H1 (cell line): Measurements from ENCODE around the gene MROH2A. TPM values are rescaled to one million over a fixed set of nuclear protein-coding genes. Genes with fewer than 3 reads are reported as not detected.
"Not testable (repeated sequence)": the region's sequence is repeated elsewhere in the genome, so short reads cannot be mapped to it uniquely, and the experiment has no call there.

Experiments used
- CTCF ChIA-PET: fragments of 300-600 bp; sonication (Branson Sonifier 250); formaldehyde crosslinking; loops from one replicate; lab custom pipeline; 2021; ENCODE audit not compliant: partially characterized antibody; lab: Charles Lee
- POLR2A ChIA-PET: fragments of 300-600 bp; sonication (Branson Sonifier 250); formaldehyde crosslinking; loops from one replicate; lab custom pipeline; 2021; ENCODE audit warnings: inconsistent platforms; ENCODE audit not compliant: partially characterized antibody; lab: Charles Lee
- DNase-seq, 2 experiments: peaks; one replicate each; pipeline versions ENCODE4 v3.0.0 to v3.0.0-alpha.2; 2010 to 2022; ENCODE audit warnings: low spot score in 2 of 2, low read depth in 1 of 2, mixed read lengths in 1 of 2
- FAIRE-seq: peaks from 2 replicates; lab custom pipeline; 2011; peaks lifted over from hg19 to GRCh38; lab: Jason Lieb, UNC
- H2AFZ ChIP-seq: 2 replicates; pipeline ENCODE4 v1.8.1; 2012; ENCODE audit warnings: low read length, inconsistent platforms
- H2AK5ac ChIP-seq: 2 replicates; pipeline ENCODE4 v1.6.1; 2013; ENCODE audit warnings: low read depth, low read length
- H2BK120ac ChIP-seq: replicated peaks from 2 replicates; pipeline ENCODE3; 2013; ENCODE audit warnings: low read depth, low read length, inconsistent platforms
- H2BK12ac ChIP-seq: 2 replicates; pipeline ENCODE4 v1.6.1; 2013; ENCODE audit warnings: low read depth, low read length
- H2BK15ac ChIP-seq: 2 replicates; pipeline ENCODE4 v1.6.1; 2013; ENCODE audit warnings: low read length
- H2BK20ac ChIP-seq: 2 replicates; pipeline ENCODE4 v1.6.1; 2013; ENCODE audit warnings: low read length
- H2BK5ac ChIP-seq: 2 replicates; pipeline ENCODE4 v1.6.1; 2013; ENCODE audit warnings: low read depth, low read length
- H3K14ac ChIP-seq: 2 replicates; pipeline ENCODE4 v1.6.1; 2013; ENCODE audit warnings: inconsistent platforms; ENCODE audit not compliant: insufficient read length
- H3K18ac ChIP-seq: 2 replicates; pipeline ENCODE4 v1.6.1; 2013; ENCODE audit warnings: low read length; ENCODE audit errors: extremely low read depth
- H3K23ac ChIP-seq: 2 replicates; pipeline ENCODE4 v1.6.1; 2013; ENCODE audit warnings: inconsistent platforms; ENCODE audit not compliant: insufficient read length
- H3K23me2 ChIP-seq: 2 replicates; pipeline ENCODE4 v1.6.1; 2013; ENCODE audit warnings: low read depth, low read length
- H3K27ac ChIP-seq: 2 replicates; pipeline ENCODE4 v1.6.1; 2011; ENCODE audit warnings: low read depth, low read length, inconsistent platforms
- H3K27me3 ChIP-seq, 4 experiments: replicated peaks in 1 of 4; 1 replicate in 1 of 4; 2 replicates in 3 of 4; pipeline versions ENCODE4 v1.6.1 to v1.8.1; 2011 to 2013; ENCODE audit warnings: low read length in 3 of 4, mild to moderate bottlenecking in 3 of 4, inconsistent platforms in 2 of 4, mixed read lengths in 2 of 4, moderate library complexity in 1 of 4; ENCODE audit not compliant: control insufficient read depth in 3 of 4, insufficient read depth in 3 of 4; ENCODE audit errors: extremely low read depth in 1 of 4
- H3K36me3 ChIP-seq, 4 experiments: 2 replicates each; pipeline versions ENCODE4 v1.6.1 to v1.8.1; 2011 to 2013; ENCODE audit warnings: mild to moderate bottlenecking in 4 of 4, low read length in 3 of 4, moderate library complexity in 2 of 4, control low read depth in 1 of 4, inconsistent platforms in 1 of 4; ENCODE audit not compliant: insufficient read depth in 4 of 4, control insufficient read depth in 2 of 4
- H3K4ac ChIP-seq: replicated peaks from 2 replicates; pipeline ENCODE3; 2013; ENCODE audit warnings: low read length, low read depth, mixed read lengths, inconsistent platforms; ENCODE audit not compliant: insufficient read length
- H3K4me1 ChIP-seq, 4 experiments: replicated peaks in 1 of 4; 1 replicate in 1 of 4; 2 replicates in 3 of 4; pipeline versions ENCODE4 v1.6.1 to v1.8.1; 2011 to 2013; ENCODE audit warnings: low read length in 3 of 4, inconsistent platforms in 2 of 4, mixed read lengths in 1 of 4; ENCODE audit not compliant: insufficient read depth in 4 of 4, control insufficient read depth in 3 of 4
- H3K4me2 ChIP-seq, 2 experiments: 2 replicates each; pipeline versions ENCODE4 v1.6.1 to v1.8.1; 2011 to 2013; ENCODE audit warnings: low read depth in 2 of 2, low read length in 2 of 2, control low read depth in 1 of 2, inconsistent platforms in 1 of 2, mild to moderate bottlenecking in 1 of 2; ENCODE audit not compliant: insufficient read depth in 1 of 2
- H3K4me3 ChIP-seq, 4 experiments: fragments of 200-600, 300-600 bp in 1 of 4; sonication (generic), shearing (Covaris generic), sonication (Bioruptor Twin) in 1 of 4; 2 replicates each; pipeline versions ENCODE4 v1.5.1 to v1.8.1; 2011 to 2016; ENCODE audit warnings: low read length in 4 of 4, low read depth in 3 of 4, control low read depth in 2 of 4, inconsistent platforms in 2 of 4, mild to moderate bottlenecking in 2 of 4, mixed read lengths in 1 of 4, moderate library complexity in 1 of 4; ENCODE audit not compliant: insufficient read depth in 2 of 4; ENCODE audit errors: extremely low read depth in 1 of 4
- H3K56ac ChIP-seq: replicated peaks from 2 replicates; pipeline ENCODE3; 2013; ENCODE audit warnings: low read depth, mild to moderate bottlenecking, mixed read lengths, low read length, inconsistent platforms; ENCODE audit not compliant: insufficient read length
- H3K79me1 ChIP-seq: 2 replicates; pipeline ENCODE4 v1.6.1; 2013; ENCODE audit warnings: low read depth, low read length, control low read depth
- H3K79me2 ChIP-seq, 2 experiments: 2 replicates each; pipeline versions ENCODE4 v1.6.1 to v1.8.1; 2012 to 2013; ENCODE audit warnings: low read length in 2 of 2, mild to moderate bottlenecking in 2 of 2, inconsistent platforms in 1 of 2; ENCODE audit not compliant: insufficient read depth in 2 of 2, control insufficient read depth in 1 of 2
- H3K9ac ChIP-seq, 4 experiments: replicated peaks in 1 of 4; 1 replicate in 1 of 4; 2 replicates in 3 of 4; pipeline versions ENCODE4 v1.6.1 to v1.8.1; 2011 to 2013; ENCODE audit warnings: low read depth in 3 of 4, low read length in 3 of 4, control low read depth in 2 of 4, mild to moderate bottlenecking in 2 of 4, moderate library complexity in 2 of 4, inconsistent platforms in 1 of 4; ENCODE audit errors: extremely low read depth in 1 of 4
- H3K9me3 ChIP-seq, 2 experiments: 2 replicates each; pipeline versions ENCODE4 v1.6.1 to v1.8.1; 2012 to 2013; ENCODE audit warnings: mild to moderate bottlenecking in 2 of 2, moderate library complexity in 2 of 2, control low read depth in 1 of 2, inconsistent platforms in 1 of 2, low read depth in 1 of 2, low read length in 1 of 2, mixed read lengths in 1 of 2; ENCODE audit not compliant: insufficient read depth in 2 of 2
- H4K20me1 ChIP-seq, 2 experiments: replicated peaks in 1 of 2; 2 replicates each; pipeline versions ENCODE3 to v1.8.1; 2011 to 2013; ENCODE audit warnings: inconsistent platforms in 2 of 2, low read length in 2 of 2, mild to moderate bottlenecking in 1 of 2; ENCODE audit not compliant: insufficient read depth in 2 of 2, control insufficient read depth in 1 of 2
- H4K5ac ChIP-seq: 2 replicates; pipeline ENCODE4 v1.6.1; 2013; ENCODE audit warnings: low read length, low read depth, mixed read lengths, inconsistent platforms; ENCODE audit not compliant: insufficient read length
- H4K8ac ChIP-seq: 2 replicates; pipeline ENCODE4 v1.8.0; 2013; ENCODE audit warnings: mild to moderate bottlenecking, moderate library complexity, low read length, inconsistent platforms; ENCODE audit not compliant: insufficient read depth; ENCODE audit errors: extremely low read depth
- H4K91ac ChIP-seq: replicated peaks from 2 replicates; pipeline ENCODE3; 2013; ENCODE audit warnings: low read length, mixed read lengths, inconsistent platforms; ENCODE audit not compliant: insufficient read length
- WGBS, 2 experiments: shearing (Covaris generic) in 1 of 2; methylation state at CpG; one replicate each; pipeline versions ENCODE4 v1.1.6 to v1.1.7; 2013 to 2015; ENCODE audit warnings: low lambda C conversion rate in 2 of 2, mixed read lengths in 2 of 2, inconsistent platforms in 1 of 2, low coverage in 1 of 2, missing lambda C conversion rate in 1 of 2; ENCODE audit not compliant: insufficient replicate concordance in 2 of 2, insufficient coverage in 1 of 2, insufficient read length in 1 of 2; ENCODE audit errors: extremely low coverage in 1 of 2, missing lambda C conversion rate in 1 of 2; 5-methylcytosine and 5-hydroxymethylcytosine counted together
- polyA plus RNA-seq, 7 experiments: library from polyadenylated mRNA; depleted of rRNA in 3 of 7; stranded (reverse) in 5 of 7; unstranded in 2 of 7; fragments of >200 nt in 5 of 7; fragments of 200-250 nt in 2 of 7; gene quantifications; 1 replicate in 5 of 7; 2 replicates in 1 of 7; 4 replicates in 1 of 7; pipeline versions ENCODE4 v1.2.1 to v1.2.3, GENCODE V29; 2011 to 2013; ENCODE audit warnings: missing spikeins in 2 of 7, mixed read lengths in 2 of 7
- total RNA-seq: library from RNA; stranded (reverse); fragmentation: NEBNext Ultra II Directional; extraction: Animal tissue kit (Norgen Biotek cat#: 25700); gene quantifications from 2 replicates; pipeline ENCODE4 v1.2.1, GENCODE V29; 2021

Gene MROH2A
- total and polyA plus RNA-seq, 2 of the 8 experiments (the other 6 are each of a cell fraction or from before 2014, with no cell fraction given): not detected

- H3K27me3 ChIP-seq, POLR2A ChIA-PET, H3K14ac ChIP-seq, CTCF ChIA-PET, FAIRE-seq, H3K18ac ChIP-seq, H3K4me2 ChIP-seq, H3K9ac ChIP-seq, H3K9me3 ChIP-seq, H3K56ac ChIP-seq, H3K79me1 ChIP-seq, H3K36me3 ChIP-seq, H3K4ac ChIP-seq, H2BK12ac ChIP-seq, H4K8ac ChIP-seq, H4K5ac ChIP-seq, H2BK20ac ChIP-seq, H2BK5ac ChIP-seq, H4K91ac ChIP-seq, H3K27ac ChIP-seq, H4K20me1 ChIP-seq, H3K23me2 ChIP-seq, H3K23ac ChIP-seq, H2BK120ac ChIP-seq, H2AFZ ChIP-seq, H3K4me3 ChIP-seq, DNase-seq, H3K4me1 ChIP-seq, H3K79me2 ChIP-seq, H2AK5ac ChIP-seq, H2BK15ac ChIP-seq: not testable (repeated sequence)
- WGBS, 2 experiments: 85% methylated on average over 2 of the region's 2 CpGs; no CpG with 5 or more reads in 1 of the 2 experiments
Measured at GRCh38 chr2:233872125-233872524, 94.0 kb downstream of the MROH2A start.
